Measurements from ENCODE around the gene PHACTR1.

GRCh38 chr6:13278991-13279390 lies 562.4 kb downstream of the PHACTR1 start:
- TF ChIP-seq JUN (IDR thresholded peaks at IDR 0.05) (no peak), BHLHE40 (IDR thresholded peaks at IDR 0.05; ENCODE audit: low read depth, low read length) (no peak), HMGXB4 (CRISPR knock-in tag; IDR thresholded peaks at IDR 0.05; ENCODE audit: borderline replicate concordance) (no peak), ELK1 (IDR thresholded peaks at IDR 0.05; ENCODE audit: low read depth, low read length) (no peak)

All from A549 (cell line).